DND-41 (cell line): ENCODE results near the gene SLC9C2.
"Not testable (repeated sequence)": the region's sequence is repeated elsewhere in the genome, so short reads cannot be mapped to it uniquely, and the experiment has no call there.

ENCODE experiments used
- ATAC-seq: fragments of 200-7000 bp; cut with Tn5 transposase; 3 replicates; pipeline ENCODE4 v1.9.1; 2021; ENCODE audit warnings: low read depth; ENCODE audit not compliant: insufficient read depth
- DNase-seq: peaks from one replicate; pipeline ENCODE4 v3.0.0-alpha.2; 2020
- H2AFZ ChIP-seq: 2 replicates; pipeline ENCODE4 v1.6.0; 2012; ENCODE audit warnings: low read depth, low read length
- H3K27ac ChIP-seq: 2 replicates; pipeline ENCODE4 v1.5.1; 2012; ENCODE audit warnings: low read length, inconsistent platforms
- H3K27me3 ChIP-seq: fragments of 200-600 bp; sonication (generic); 2 replicates; pipeline ENCODE4 v1.6.0; 2012; ENCODE audit warnings: low read length, mild to moderate bottlenecking, inconsistent platforms; ENCODE audit not compliant: insufficient read depth, poor library complexity
- H3K36me3 ChIP-seq: 2 replicates; pipeline ENCODE4 v1.5.1; 2012; ENCODE audit warnings: low read length, inconsistent platforms; ENCODE audit not compliant: insufficient read depth
- H3K4me1 ChIP-seq: 2 replicates; pipeline ENCODE4 v1.5.1; 2012; ENCODE audit warnings: mild to moderate bottlenecking, low read length; ENCODE audit not compliant: insufficient read depth
- H3K4me2 ChIP-seq: 2 replicates; pipeline ENCODE4 v1.6.0; 2012; ENCODE audit warnings: mild to moderate bottlenecking, moderate library complexity, low read length, inconsistent platforms; ENCODE audit not compliant: insufficient read depth
- H3K4me3 ChIP-seq, 2 experiments: fragments of 200-600 bp in 1 of 2; shearing (Covaris generic) in 1 of 2; 2 replicates each; pipeline ENCODE4 v1.5.1; 2012 to 2016; ENCODE audit warnings: inconsistent platforms in 2 of 2, low read length in 2 of 2, mild to moderate bottlenecking in 2 of 2, low read depth in 1 of 2, moderate library complexity in 1 of 2
- H3K79me2 ChIP-seq: 2 replicates; pipeline ENCODE4 v1.6.0; 2012; ENCODE audit warnings: low read length, inconsistent platforms; ENCODE audit not compliant: insufficient read depth
- H3K9ac ChIP-seq: 2 replicates; pipeline ENCODE4 v1.6.0; 2012; ENCODE audit warnings: low read depth, mild to moderate bottlenecking, inconsistent platforms, low read length, moderate library complexity
- H3K9me3 ChIP-seq: 2 replicates; pipeline ENCODE4 v1.5.1; 2012; ENCODE audit warnings: low read length, moderate library complexity, mild to moderate bottlenecking, inconsistent platforms; ENCODE audit not compliant: insufficient read depth, severe bottlenecking
- H4K20me1 ChIP-seq: 2 replicates; pipeline ENCODE4 v1.6.0; 2012; ENCODE audit warnings: low read length; ENCODE audit not compliant: insufficient read depth
- CTCF ChIP-seq: IDR thresholded peaks from 2 replicates; pipeline ENCODE4 v1.5.1; 2012; ENCODE audit warnings: borderline replicate concordance, low read length, moderate library complexity, mild to moderate bottlenecking; ENCODE audit not compliant: poor library complexity, severe bottlenecking; ENCODE audit errors: extremely low read depth
- EZH2 ChIP-seq: IDR thresholded peaks from 3 replicates; pipeline ENCODE4 v1.6.1; 2012; ENCODE audit warnings: borderline replicate concordance, low read depth, mild to moderate bottlenecking, moderate library complexity, low read length, inconsistent platforms; ENCODE audit not compliant: severe bottlenecking

The SLC9C2 gene

DNA sequence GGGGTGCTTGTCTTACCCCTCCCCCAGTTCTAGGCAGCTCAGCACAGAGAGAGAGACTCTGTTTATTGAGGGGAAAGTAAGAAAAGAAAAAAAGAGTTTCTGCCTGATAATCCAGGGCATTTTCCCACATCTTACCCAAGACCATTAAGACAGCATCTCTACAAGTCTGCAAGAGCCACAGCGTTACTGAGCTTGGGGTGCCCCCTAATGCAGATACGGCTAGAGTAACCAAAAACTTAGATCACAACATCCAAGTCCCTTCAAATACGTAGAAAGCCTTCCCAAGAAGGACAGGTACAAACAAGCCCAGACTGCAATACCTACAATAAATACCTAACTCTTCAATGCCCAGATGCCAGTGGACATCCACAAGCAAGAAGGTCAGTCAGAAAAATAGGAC lies 26.0 kb upstream of the SLC9C2 start:
- Histone ChIP-seq H3K9me3 (no peaks in the 10 kb centered on the region), H3K4me1 (no peaks in the 10 kb centered on the region), H4K20me1 (no peaks in the 10 kb centered on the region), H2AFZ (no peak overlapping the region), H3K4me3 (no peak overlapping the region), H3K79me2 (no peaks in the 10 kb centered on the region), H3K36me3 (no peaks in the 10 kb centered on the region), H3K9ac (no peak overlapping the region), H3K27me3 (no peaks in the 10 kb centered on the region), H3K4me2 (no peak overlapping the region), H3K27ac (no peak overlapping the region)
- TF ChIP-seq EZH2 = no peak
- no peak for TF ChIP-seq CTCF
- ATAC-seq (no peak), DNase-seq (no peak)

DNA sequence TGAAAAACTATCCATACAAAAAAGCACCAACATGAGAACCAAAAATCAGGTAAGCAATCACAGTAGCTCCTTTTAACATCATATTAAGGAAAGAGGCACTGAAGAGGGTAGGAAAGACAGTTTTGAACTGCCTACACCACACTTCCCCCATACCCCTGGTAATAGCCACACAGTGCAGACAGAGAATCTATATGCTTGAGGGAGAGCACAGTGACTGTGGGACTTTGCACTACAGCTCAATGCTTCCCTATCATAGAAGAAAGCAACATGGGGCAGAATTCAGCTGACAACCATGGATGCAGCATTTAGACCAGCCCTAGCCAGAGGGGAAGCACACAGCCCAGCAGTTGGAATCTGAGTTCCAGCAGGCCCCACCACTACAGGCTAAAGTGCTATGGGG lies 24.4 kb upstream of the SLC9C2 start:
- no peaks in the 10 kb centered on the region for H3K4me1 ChIP-seq
- DNase-seq (no peak), ATAC-seq (no peak)
- H2AFZ ChIP-seq = no peak overlapping the region
- H3K4me3 ChIP-seq = no peak overlapping the region
- H3K27ac ChIP-seq = no peak overlapping the region
- no peaks in the 10 kb centered on the region for H4K20me1 ChIP-seq
- no peaks in the 10 kb centered on the region for H3K79me2 ChIP-seq
- H3K4me2 ChIP-seq = no peak overlapping the region
- H3K9ac ChIP-seq = no peak overlapping the region
- H3K27me3 ChIP-seq = no peaks in the 10 kb centered on the region
- TF ChIP-seq CTCF = no peak
- TF ChIP-seq EZH2 = no peak
- no peaks in the 10 kb centered on the region for H3K9me3 ChIP-seq
- no peaks in the 10 kb centered on the region for H3K36me3 ChIP-seq

GRCh38 chr1:173616859-173617258 lies 14.0 kb upstream of the SLC9C2 start:
- TF ChIP-seq EZH2 (no peak), CTCF (no peak)
- no peaks in the 10 kb centered on the region for H3K36me3 ChIP-seq
- DNase-seq = no peak
- H3K27me3 ChIP-seq = no peaks in the 10 kb centered on the region
- no peak overlapping the region for H3K4me2 ChIP-seq
- no peak overlapping the region for H3K27ac ChIP-seq
- H4K20me1 ChIP-seq = no peaks in the 10 kb centered on the region
- H2AFZ ChIP-seq = no peak overlapping the region
- ATAC-seq = no peak
- no peaks in the 10 kb centered on the region for H3K4me1 ChIP-seq
- H3K9me3 ChIP-seq = peaks cover 9% of the 10 kb centered on the region
- no peak overlapping the region for H3K4me3 ChIP-seq
- H3K9ac ChIP-seq = no peak overlapping the region
- H3K79me2 ChIP-seq = no peaks in the 10 kb centered on the region

- not testable (repeated sequence) for H2AFZ ChIP-seq, H3K9me3 ChIP-seq, H3K4me2 ChIP-seq, ATAC-seq, H3K4me3 ChIP-seq, DNase-seq, H3K79me2 ChIP-seq, H4K20me1 ChIP-seq, H3K36me3 ChIP-seq, H3K27ac ChIP-seq, H3K9ac ChIP-seq, H3K27me3 ChIP-seq, H3K4me1 ChIP-seq
Observed at GRCh38 chr1:173613086-173613485, 10.2 kb upstream of the SLC9C2 start.
